H1 (cell line): ENCODE results near the gene PER2. TPM values are rescaled to one million over a fixed set of nuclear protein-coding genes. Genes with fewer than 3 reads are reported as not detected.

Experiments
- CTCF ChIA-PET: fragments of 300-600 bp; sonication (Branson Sonifier 250); formaldehyde crosslinking; loops from one replicate; lab custom pipeline; 2021; ENCODE audit not compliant: partially characterized antibody; lab: Charles Lee
- POLR2A ChIA-PET: fragments of 300-600 bp; sonication (Branson Sonifier 250); formaldehyde crosslinking; loops from one replicate; lab custom pipeline; 2021; ENCODE audit warnings: inconsistent platforms; ENCODE audit not compliant: partially characterized antibody; lab: Charles Lee
- DNase-seq, 2 experiments: peaks; one replicate each; pipeline versions ENCODE4 v3.0.0 to v3.0.0-alpha.2; 2010 to 2022; ENCODE audit warnings: low spot score in 2 of 2, low read depth in 1 of 2, mixed read lengths in 1 of 2
- FAIRE-seq: peaks from 2 replicates; lab custom pipeline; 2011; peaks lifted over from hg19 to GRCh38; lab: Jason Lieb, UNC
- H2AFZ ChIP-seq: 2 replicates; pipeline ENCODE4 v1.8.1; 2012; ENCODE audit warnings: low read length, inconsistent platforms
- H2AK5ac ChIP-seq: 2 replicates; pipeline ENCODE4 v1.6.1; 2013; ENCODE audit warnings: low read depth, low read length
- H2BK120ac ChIP-seq: replicated peaks from 2 replicates; pipeline ENCODE3; 2013; ENCODE audit warnings: low read depth, low read length, inconsistent platforms
- H2BK12ac ChIP-seq: 2 replicates; pipeline ENCODE4 v1.6.1; 2013; ENCODE audit warnings: low read depth, low read length
- H2BK15ac ChIP-seq: 2 replicates; pipeline ENCODE4 v1.6.1; 2013; ENCODE audit warnings: low read length
- H2BK20ac ChIP-seq: 2 replicates; pipeline ENCODE4 v1.6.1; 2013; ENCODE audit warnings: low read length
- H2BK5ac ChIP-seq: 2 replicates; pipeline ENCODE4 v1.6.1; 2013; ENCODE audit warnings: low read depth, low read length
- H3K14ac ChIP-seq: 2 replicates; pipeline ENCODE4 v1.6.1; 2013; ENCODE audit warnings: inconsistent platforms; ENCODE audit not compliant: insufficient read length
- H3K18ac ChIP-seq: 2 replicates; pipeline ENCODE4 v1.6.1; 2013; ENCODE audit warnings: low read length; ENCODE audit errors: extremely low read depth
- H3K23ac ChIP-seq: 2 replicates; pipeline ENCODE4 v1.6.1; 2013; ENCODE audit warnings: inconsistent platforms; ENCODE audit not compliant: insufficient read length
- H3K23me2 ChIP-seq: 2 replicates; pipeline ENCODE4 v1.6.1; 2013; ENCODE audit warnings: low read depth, low read length
- H3K27ac ChIP-seq: 2 replicates; pipeline ENCODE4 v1.6.1; 2011; ENCODE audit warnings: low read depth, low read length, inconsistent platforms
- H3K27me3 ChIP-seq, 4 experiments: replicated peaks in 1 of 4; 1 replicate in 1 of 4; 2 replicates in 3 of 4; pipeline versions ENCODE4 v1.6.1 to v1.8.1; 2011 to 2013; ENCODE audit warnings: low read length in 3 of 4, mild to moderate bottlenecking in 3 of 4, inconsistent platforms in 2 of 4, mixed read lengths in 2 of 4, moderate library complexity in 1 of 4; ENCODE audit not compliant: control insufficient read depth in 3 of 4, insufficient read depth in 3 of 4; ENCODE audit errors: extremely low read depth in 1 of 4
- H3K36me3 ChIP-seq, 4 experiments: 2 replicates each; pipeline versions ENCODE4 v1.6.1 to v1.8.1; 2011 to 2013; ENCODE audit warnings: mild to moderate bottlenecking in 4 of 4, low read length in 3 of 4, moderate library complexity in 2 of 4, control low read depth in 1 of 4, inconsistent platforms in 1 of 4; ENCODE audit not compliant: insufficient read depth in 4 of 4, control insufficient read depth in 2 of 4
- H3K4ac ChIP-seq: replicated peaks from 2 replicates; pipeline ENCODE3; 2013; ENCODE audit warnings: low read length, low read depth, mixed read lengths, inconsistent platforms; ENCODE audit not compliant: insufficient read length
- H3K4me1 ChIP-seq, 4 experiments: replicated peaks in 1 of 4; 1 replicate in 1 of 4; 2 replicates in 3 of 4; pipeline versions ENCODE4 v1.6.1 to v1.8.1; 2011 to 2013; ENCODE audit warnings: low read length in 3 of 4, inconsistent platforms in 2 of 4, mixed read lengths in 1 of 4; ENCODE audit not compliant: insufficient read depth in 4 of 4, control insufficient read depth in 3 of 4
- H3K4me2 ChIP-seq, 2 experiments: 2 replicates each; pipeline versions ENCODE4 v1.6.1 to v1.8.1; 2011 to 2013; ENCODE audit warnings: low read depth in 2 of 2, low read length in 2 of 2, control low read depth in 1 of 2, inconsistent platforms in 1 of 2, mild to moderate bottlenecking in 1 of 2; ENCODE audit not compliant: insufficient read depth in 1 of 2
- H3K4me3 ChIP-seq, 4 experiments: fragments of 200-600, 300-600 bp in 1 of 4; sonication (generic), shearing (Covaris generic), sonication (Bioruptor Twin) in 1 of 4; 2 replicates each; pipeline versions ENCODE4 v1.5.1 to v1.8.1; 2011 to 2016; ENCODE audit warnings: low read length in 4 of 4, low read depth in 3 of 4, control low read depth in 2 of 4, inconsistent platforms in 2 of 4, mild to moderate bottlenecking in 2 of 4, mixed read lengths in 1 of 4, moderate library complexity in 1 of 4; ENCODE audit not compliant: insufficient read depth in 2 of 4; ENCODE audit errors: extremely low read depth in 1 of 4
- H3K56ac ChIP-seq: replicated peaks from 2 replicates; pipeline ENCODE3; 2013; ENCODE audit warnings: low read depth, mild to moderate bottlenecking, mixed read lengths, low read length, inconsistent platforms; ENCODE audit not compliant: insufficient read length
- H3K79me1 ChIP-seq: 2 replicates; pipeline ENCODE4 v1.6.1; 2013; ENCODE audit warnings: low read depth, low read length, control low read depth
- H3K79me2 ChIP-seq, 2 experiments: 2 replicates each; pipeline versions ENCODE4 v1.6.1 to v1.8.1; 2012 to 2013; ENCODE audit warnings: low read length in 2 of 2, mild to moderate bottlenecking in 2 of 2, inconsistent platforms in 1 of 2; ENCODE audit not compliant: insufficient read depth in 2 of 2, control insufficient read depth in 1 of 2
- H3K9ac ChIP-seq, 4 experiments: replicated peaks in 1 of 4; 1 replicate in 1 of 4; 2 replicates in 3 of 4; pipeline versions ENCODE4 v1.6.1 to v1.8.1; 2011 to 2013; ENCODE audit warnings: low read depth in 3 of 4, low read length in 3 of 4, control low read depth in 2 of 4, mild to moderate bottlenecking in 2 of 4, moderate library complexity in 2 of 4, inconsistent platforms in 1 of 4; ENCODE audit errors: extremely low read depth in 1 of 4
- H3K9me3 ChIP-seq, 2 experiments: 2 replicates each; pipeline versions ENCODE4 v1.6.1 to v1.8.1; 2012 to 2013; ENCODE audit warnings: mild to moderate bottlenecking in 2 of 2, moderate library complexity in 2 of 2, control low read depth in 1 of 2, inconsistent platforms in 1 of 2, low read depth in 1 of 2, low read length in 1 of 2, mixed read lengths in 1 of 2; ENCODE audit not compliant: insufficient read depth in 2 of 2
- H4K20me1 ChIP-seq, 2 experiments: replicated peaks in 1 of 2; 2 replicates each; pipeline versions ENCODE3 to v1.8.1; 2011 to 2013; ENCODE audit warnings: inconsistent platforms in 2 of 2, low read length in 2 of 2, mild to moderate bottlenecking in 1 of 2; ENCODE audit not compliant: insufficient read depth in 2 of 2, control insufficient read depth in 1 of 2
- H4K5ac ChIP-seq: 2 replicates; pipeline ENCODE4 v1.6.1; 2013; ENCODE audit warnings: low read length, low read depth, mixed read lengths, inconsistent platforms; ENCODE audit not compliant: insufficient read length
- H4K8ac ChIP-seq: 2 replicates; pipeline ENCODE4 v1.8.0; 2013; ENCODE audit warnings: mild to moderate bottlenecking, moderate library complexity, low read length, inconsistent platforms; ENCODE audit not compliant: insufficient read depth; ENCODE audit errors: extremely low read depth
- H4K91ac ChIP-seq: replicated peaks from 2 replicates; pipeline ENCODE3; 2013; ENCODE audit warnings: low read length, mixed read lengths, inconsistent platforms; ENCODE audit not compliant: insufficient read length
- E2F6 ChIP-seq: IDR thresholded peaks from 2 replicates; pipeline ENCODE4 v1.6.1; 2012; ENCODE audit warnings: inconsistent platforms
- JUND ChIP-seq: IDR thresholded peaks from 2 replicates; pipeline ENCODE4 v1.6.1; 2011; ENCODE audit warnings: mild to moderate bottlenecking, improper control_type of control experiment, low read length
- WGBS, 2 experiments: shearing (Covaris generic) in 1 of 2; methylation state at CpG; one replicate each; pipeline versions ENCODE4 v1.1.6 to v1.1.7; 2013 to 2015; ENCODE audit warnings: low lambda C conversion rate in 2 of 2, mixed read lengths in 2 of 2, inconsistent platforms in 1 of 2, low coverage in 1 of 2, missing lambda C conversion rate in 1 of 2; ENCODE audit not compliant: insufficient replicate concordance in 2 of 2, insufficient coverage in 1 of 2, insufficient read length in 1 of 2; ENCODE audit errors: extremely low coverage in 1 of 2, missing lambda C conversion rate in 1 of 2; 5-methylcytosine and 5-hydroxymethylcytosine counted together
- polyA plus RNA-seq, 7 experiments: library from polyadenylated mRNA; depleted of rRNA in 3 of 7; stranded (reverse) in 5 of 7; unstranded in 2 of 7; fragments of >200 nt in 5 of 7; fragments of 200-250 nt in 2 of 7; gene quantifications; 1 replicate in 5 of 7; 2 replicates in 1 of 7; 4 replicates in 1 of 7; pipeline versions ENCODE4 v1.2.1 to v1.2.3, GENCODE V29; 2011 to 2013; ENCODE audit warnings: missing spikeins in 2 of 7, mixed read lengths in 2 of 7
- total RNA-seq: library from RNA; stranded (reverse); fragmentation: NEBNext Ultra II Directional; extraction: Animal tissue kit (Norgen Biotek cat#: 25700); gene quantifications from 2 replicates; pipeline ENCODE4 v1.2.1, GENCODE V29; 2021

Gene PER2
- total and polyA plus RNA-seq, 2 of the 8 experiments (the other 6 are each of a cell fraction or from before 2014, with no cell fraction given), result 0.91 to 5.5 TPM

- Histone ChIP-seq H2BK20ac (no peak overlapping the region), H3K56ac (no peak overlapping the region), H3K79me1 (0 out of 2 replicates have a peak, but pooled peaks cover 4% of the 10 kb centered on the region), H3K27ac (no peak overlapping the region), H3K18ac (no peak overlapping the region), H2AK5ac (no peak overlapping the region), H4K91ac (no peak overlapping the region), H2BK120ac (no peak overlapping the region), H3K4ac (no peak overlapping the region), H3K9me3 (no peaks in the 10 kb centered on the region), H2BK15ac (no peak overlapping the region)
- TF ChIP-seq E2F6, result no peak
- no peak for TF ChIP-seq JUND
- TF ChIP-seq, all 59 proteins: peak for 0
- Histone ChIP-seq H3K23me2 (peaks cover 8% of the 10 kb centered on the region; the same call in 1 of the 2 replicates), H2BK12ac (no peak overlapping the region), H3K4me2 (no peak overlapping the region), H4K8ac (no peak overlapping the region), H2BK5ac (no peak overlapping the region), H3K4me3 (no peak overlapping the region), H4K5ac (no peak overlapping the region), H3K79me2 (peaks cover 6 to 11% of the 10 kb centered on the region in 2 experiments; a peak in 3 of 4 replicates), H3K23ac (no peak overlapping the region), H3K36me3 (no peaks in the 10 kb centered on the region), H3K27me3 (peaks cover 0 to 16% (median 3%) of the 10 kb centered on the region in 4 experiments; a peak in 2 of 7 replicates), H2AFZ (no peak overlapping the region), H3K14ac (no peak overlapping the region), H3K4me1 (peaks cover 2 to 7% (median 4%) of the 10 kb centered on the region in 4 experiments; a peak in 5 of 7 replicates), H3K9ac (no peak overlapping the region), H4K20me1 (peaks cover 2% of the 10 kb centered on the region in 2 experiments)
- FAIRE-seq (no peak), DNase-seq (no peak)
- WGBS, 2 experiments, result 89% methylated on average over 7 of the region's 7 CpGs; no CpG with 5 or more reads in 1 of the 2 experiments
- CTCF ChIA-PET, result interaction anchor here (1.6 kb wide), 1 partner anchor 47 kb away, joined by 5 read pairs; no protein-coding TSS in a partner anchor
- POLR2A ChIA-PET, result no interaction called here
Observed at GRCh38 chr2:238207006-238207405, 81.4 kb downstream of the PER2 start.
